GM18867 (cell line): Measurements from ENCODE around the gene ZDHHC18.

Experiments
- ATAC-seq: cut with Tn5 transposase; IDR thresholded peaks from one replicate; pipeline ENCODE4 v1.9.1; 2021; ENCODE audit warnings: mild to moderate bottlenecking, moderate library complexity; ENCODE audit not compliant: unreplicated experiment

The ZDHHC18 gene

GRCh38 chr1:26826261-26827105 lies at the start of gene ZDHHC18:
ZDHHC18 (plus strand) TSS chr1:26826688; CDS start chr1:26826805, 117 bp downstream.
- ATAC-seq, result peak; percentile 81

- ATAC-seq, result no peak
Observed at GRCh38 chr1:26779098-26779668, 47.3 kb upstream of the ZDHHC18 start.

GRCh38 chr1:26780344-26780957 lies 46.0 kb upstream of the ZDHHC18 start:
- no peak for ATAC-seq

- ATAC-seq, result no peak
Observed at GRCh38 chr1:26781206-26781825, 45.2 kb upstream of the ZDHHC18 start.

GRCh38 chr1:26782521-26783212 lies 43.8 kb upstream of the ZDHHC18 start:
- no peak for ATAC-seq

DNA sequence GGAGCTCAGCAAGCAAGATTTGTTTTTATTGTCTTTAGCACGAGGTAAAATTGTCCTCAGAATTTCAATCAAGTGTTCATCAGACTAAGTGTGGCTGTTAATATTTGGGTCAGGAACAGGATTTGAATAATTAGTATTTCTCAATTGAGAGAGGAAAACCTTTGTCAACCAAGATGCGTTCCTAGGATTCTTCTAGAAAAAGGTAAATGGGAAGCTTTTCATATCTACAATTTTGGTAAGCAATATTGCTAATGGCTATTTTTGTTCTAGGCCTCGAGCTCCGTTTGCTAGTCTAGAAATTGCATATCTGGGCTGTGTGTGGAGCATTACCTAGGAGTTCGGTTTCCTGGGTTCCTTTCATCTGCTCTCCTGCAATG lies 42.9 kb upstream of the ZDHHC18 start:
- no peak for ATAC-seq

GRCh38 chr1:26784023-26784871 lies 42.2 kb upstream of the ZDHHC18 start:
- ATAC-seq, result no peak

DNA sequence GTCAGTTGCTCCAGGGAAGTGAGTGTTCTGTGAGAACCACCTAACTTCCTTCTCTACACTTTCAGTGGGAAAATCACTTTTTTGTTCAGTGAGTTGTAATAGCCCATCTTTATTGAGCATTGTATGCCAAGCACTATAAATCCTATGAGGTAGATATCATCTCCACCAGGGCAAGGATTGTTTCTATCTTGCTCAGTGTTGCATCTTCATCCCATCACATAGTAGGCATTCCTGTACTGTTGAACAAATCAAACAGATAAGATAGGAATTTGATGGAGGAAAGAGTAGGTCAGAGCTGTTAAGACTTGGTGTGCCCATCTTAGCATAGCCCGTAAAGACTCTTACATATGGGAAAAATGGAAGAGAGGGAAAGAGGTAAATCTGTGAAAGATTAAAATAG lies 41.6 kb upstream of the ZDHHC18 start:
- ATAC-seq, result no peak

DNA sequence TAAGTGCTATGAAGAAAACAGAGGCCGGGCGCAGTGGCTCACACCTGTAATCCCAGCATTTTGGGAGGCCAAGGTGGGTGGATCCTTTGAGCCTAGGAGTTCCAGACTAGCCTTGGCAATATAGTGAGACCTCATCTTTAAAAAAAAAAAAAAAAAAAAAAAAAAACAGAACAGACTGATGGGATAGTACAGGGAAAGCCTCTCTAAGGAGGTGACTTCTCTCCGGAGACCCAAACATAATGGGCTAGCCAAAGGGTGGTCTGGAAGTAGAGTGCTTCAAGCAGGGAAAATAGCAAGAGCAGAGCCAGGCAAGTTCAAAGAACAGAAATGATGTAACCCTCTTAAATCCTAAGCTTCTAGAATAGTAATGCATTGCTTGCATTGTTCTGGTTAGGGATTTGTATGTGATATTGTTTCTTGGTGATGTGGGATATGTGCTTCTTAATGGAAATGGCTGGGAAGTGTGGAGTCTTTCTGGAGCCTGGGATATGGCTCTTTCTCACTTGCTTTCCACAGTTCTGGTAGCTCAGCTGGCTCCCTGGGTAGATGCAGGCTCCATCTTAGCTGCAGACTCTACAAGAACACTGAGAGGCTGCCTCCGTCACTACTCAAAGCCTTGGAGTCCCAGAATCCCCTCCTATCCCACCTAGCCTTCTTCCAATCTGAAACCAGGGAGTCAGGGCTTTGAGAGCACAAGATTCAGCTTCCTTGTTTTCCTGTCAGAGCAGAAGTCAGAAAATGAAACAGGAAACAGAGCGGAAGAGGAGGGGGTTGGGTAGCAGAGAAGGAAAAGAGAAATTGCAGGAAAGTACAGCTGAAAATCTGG lies 40.7 kb upstream of the ZDHHC18 start:
- no peak for ATAC-seq

DNA sequence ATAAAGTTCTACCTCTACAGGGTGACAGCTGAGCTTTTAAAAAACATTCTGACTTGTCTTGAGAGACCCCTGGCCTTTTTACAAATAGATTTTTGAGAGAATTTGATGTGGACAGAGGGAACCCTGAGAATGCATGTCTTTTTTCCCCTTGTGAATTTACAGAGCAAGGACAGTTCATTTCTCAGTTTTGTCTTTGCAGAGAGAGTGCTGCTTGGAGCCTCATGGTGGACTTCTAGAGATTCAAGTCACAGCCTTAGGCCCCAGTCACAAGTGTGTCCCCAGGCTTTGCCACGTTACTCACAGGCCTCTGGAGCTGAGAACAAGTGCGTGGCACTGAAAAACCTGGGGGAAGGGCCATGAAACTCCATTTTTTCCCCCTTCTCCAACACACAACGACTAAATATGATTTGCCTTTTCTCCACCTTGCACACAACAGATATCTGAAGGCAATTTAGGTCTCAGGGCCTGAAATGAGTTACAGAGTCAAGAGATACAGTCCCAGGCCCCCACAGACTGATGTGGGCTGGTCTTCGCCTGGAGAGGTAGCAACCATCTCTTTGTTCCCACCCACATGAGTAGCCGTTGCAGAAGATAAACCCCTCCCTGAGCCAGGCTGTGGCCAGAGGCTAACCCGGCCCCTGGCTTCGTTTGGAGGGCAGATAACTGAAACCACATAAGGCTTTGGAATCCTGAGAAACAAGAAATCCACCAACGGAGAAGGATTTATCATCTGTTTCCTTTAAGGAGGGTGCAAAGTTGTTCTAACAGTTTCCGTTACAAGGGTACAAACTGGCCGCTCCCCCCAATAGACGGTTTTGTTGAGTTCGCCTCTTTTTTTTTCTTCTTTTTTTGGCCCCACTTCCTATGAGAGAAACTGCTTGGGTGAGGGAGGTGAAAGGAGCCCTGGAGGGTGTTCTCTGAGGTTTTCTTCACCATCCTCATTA lies 39.8 kb upstream of the ZDHHC18 start:
- no peak for ATAC-seq

DNA sequence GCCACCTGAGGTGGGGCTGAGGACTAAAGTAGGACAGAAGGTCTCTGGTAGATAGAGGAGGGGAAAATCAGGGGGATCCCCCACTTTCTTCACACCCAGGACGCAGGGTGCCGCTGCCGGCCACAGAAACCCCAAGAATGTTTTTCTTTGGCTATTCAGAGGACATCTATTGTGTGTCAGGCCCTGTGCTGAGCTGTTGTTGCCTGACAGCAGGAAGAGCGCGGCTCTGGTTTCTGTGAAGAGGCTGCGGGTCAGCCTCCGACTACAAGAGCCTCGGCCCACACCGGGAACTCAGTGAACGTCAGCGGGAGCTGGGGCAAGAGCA lies 39.1 kb upstream of the ZDHHC18 start:
- peak; percentile 53 for ATAC-seq

DNA sequence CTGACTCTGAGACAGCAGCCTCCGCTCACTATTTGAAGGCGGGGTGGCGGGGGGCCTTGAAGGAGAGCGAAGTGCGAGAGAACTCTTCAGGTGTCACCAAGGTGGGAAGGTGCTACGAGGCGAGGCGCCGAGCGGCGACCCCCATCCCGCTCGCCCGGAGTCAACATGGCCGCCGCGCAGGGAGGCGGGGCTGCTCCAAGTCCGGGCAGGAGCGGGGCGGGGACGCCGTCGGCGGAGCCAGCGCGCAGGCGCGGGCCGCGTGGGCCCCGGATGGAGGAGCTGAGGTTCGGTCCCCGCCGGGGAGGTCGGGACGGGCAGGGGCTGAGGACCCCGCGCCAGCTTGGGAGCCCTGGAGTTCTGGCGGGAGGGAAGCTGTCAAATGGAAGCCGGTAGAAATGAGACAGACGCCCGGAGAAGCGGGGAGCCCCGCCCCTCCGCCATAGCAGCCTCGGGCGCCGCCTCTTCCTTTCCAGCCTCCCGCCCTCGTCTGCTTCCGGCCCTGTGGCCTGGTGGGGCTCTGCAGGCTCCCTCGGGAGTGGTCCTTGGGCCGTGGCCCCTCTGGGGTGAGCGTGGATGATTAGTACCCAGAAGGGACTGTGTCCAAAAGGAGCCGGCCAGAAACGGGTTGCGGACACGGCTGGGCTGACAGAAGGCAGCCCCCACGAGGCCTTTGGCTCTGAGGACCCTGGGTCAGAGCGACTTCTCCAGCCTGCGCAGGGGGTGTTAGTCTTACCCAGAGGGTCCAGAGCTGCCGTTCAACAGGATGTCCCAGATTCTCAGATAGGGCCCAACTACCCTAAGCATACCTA lies 38.6 kb upstream of the ZDHHC18 start, which contains the start of gene PIGV:
TSS of gene PIGV (plus strand) at position 245 of the 809 bp plus-strand sequence. CDS start 2,866 bp downstream, outside the sequence.
- ATAC-seq, result peak; percentile 63

DNA sequence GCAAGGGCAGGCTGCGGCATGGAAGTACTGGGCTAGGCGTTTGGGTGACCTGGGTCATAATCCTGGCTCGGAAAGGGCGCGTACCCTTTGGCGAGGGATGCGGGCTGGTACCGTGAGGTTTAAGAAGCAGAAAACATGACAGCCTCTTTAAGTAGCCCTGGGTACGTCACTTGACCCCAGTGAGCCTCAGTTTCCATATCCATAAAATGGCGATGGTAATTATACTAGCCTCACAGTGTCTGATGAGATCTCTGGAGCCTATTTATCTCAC lies 38.0 kb upstream of the ZDHHC18 start:
- ATAC-seq, result no peak

DNA sequence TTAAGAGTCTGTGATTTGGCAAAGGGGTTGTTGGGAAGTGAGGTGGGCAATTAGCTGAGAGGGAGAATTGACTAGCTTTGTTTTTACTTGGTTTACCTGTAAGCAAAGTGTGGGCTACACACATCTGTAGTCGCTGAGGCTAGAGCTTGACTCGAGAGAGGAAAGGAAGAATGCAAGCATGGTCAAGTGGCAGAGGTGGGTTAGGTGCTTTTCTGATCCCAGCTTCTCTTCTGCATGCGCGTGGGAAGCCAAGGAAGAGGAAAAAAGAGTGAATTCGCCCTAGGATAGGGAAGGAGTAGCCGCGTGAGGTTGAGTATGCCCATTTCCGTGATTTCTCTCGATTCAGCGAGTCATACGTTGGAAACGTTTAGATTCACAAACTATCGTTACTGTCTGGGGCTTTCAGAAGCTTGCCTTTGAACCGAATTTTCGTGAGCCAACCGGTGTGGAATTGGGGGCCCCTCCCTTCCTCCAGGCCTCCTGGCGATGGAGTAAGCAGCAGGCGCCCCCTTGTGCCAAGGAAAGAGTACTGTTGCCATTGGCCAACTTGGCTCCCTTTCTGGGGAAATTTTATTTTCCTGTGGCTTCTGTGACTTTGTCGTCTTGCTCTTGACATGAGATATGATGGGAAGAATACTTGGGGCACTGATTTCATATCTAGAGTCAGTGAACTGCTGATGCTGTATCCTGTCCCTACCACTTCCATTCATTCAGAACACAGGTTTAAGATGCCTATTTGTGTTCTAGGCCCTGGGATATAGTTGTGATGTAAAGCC lies 37.5 kb upstream of the ZDHHC18 start:
- ATAC-seq, result peak; percentile 29

DNA sequence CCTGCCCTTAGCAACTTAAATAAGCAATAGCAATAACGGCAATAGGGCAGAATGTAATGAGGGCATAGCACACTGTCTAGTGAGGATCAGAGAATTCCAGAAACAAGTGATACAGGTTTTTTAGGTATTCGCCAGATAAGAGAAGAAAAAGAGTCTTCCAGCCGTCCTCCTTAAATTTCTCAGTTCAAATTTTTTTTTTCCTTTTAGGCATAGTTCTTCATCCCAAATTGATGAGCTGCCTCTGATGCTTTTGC lies 36.9 kb upstream of the ZDHHC18 start:
- no peak for ATAC-seq

DNA sequence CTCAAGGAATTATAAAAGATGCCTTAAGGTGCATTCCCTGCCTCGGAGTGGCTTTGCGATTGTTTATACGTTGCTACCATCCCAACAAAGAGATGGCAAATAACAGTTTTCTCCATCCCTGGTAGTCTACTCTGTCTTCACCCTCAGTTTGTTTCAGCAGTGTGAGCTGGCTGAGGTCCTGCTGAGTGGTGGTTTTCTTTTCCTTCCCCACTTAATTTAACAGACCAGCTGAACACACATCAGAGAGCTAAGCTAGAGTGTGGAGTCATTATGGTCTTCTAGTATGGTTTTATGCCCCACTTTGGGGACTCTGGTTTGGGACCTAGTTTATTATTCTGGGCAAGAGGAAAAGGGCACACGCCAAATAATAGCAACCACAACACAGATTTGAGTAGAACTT lies 36.6 kb upstream of the ZDHHC18 start:
- no peak for ATAC-seq

GRCh38 chr1:26790551-26790953 lies 35.9 kb upstream of the ZDHHC18 start:
- no peak for ATAC-seq
